DMS 273 (cell line): ENCODE measurements around the gene SRSF12.
"Not testable (repeated sequence)": the region's sequence is repeated elsewhere in the genome, so short reads cannot be mapped to it uniquely, and the experiment has no call there.

Experiments used
- DNase-seq: peaks from one replicate; lab custom pipeline; 2025; ENCODE audit not compliant: unreplicated experiment; lab: John Stamatoyannopoulos, UW

Gene SRSF12

DNA sequence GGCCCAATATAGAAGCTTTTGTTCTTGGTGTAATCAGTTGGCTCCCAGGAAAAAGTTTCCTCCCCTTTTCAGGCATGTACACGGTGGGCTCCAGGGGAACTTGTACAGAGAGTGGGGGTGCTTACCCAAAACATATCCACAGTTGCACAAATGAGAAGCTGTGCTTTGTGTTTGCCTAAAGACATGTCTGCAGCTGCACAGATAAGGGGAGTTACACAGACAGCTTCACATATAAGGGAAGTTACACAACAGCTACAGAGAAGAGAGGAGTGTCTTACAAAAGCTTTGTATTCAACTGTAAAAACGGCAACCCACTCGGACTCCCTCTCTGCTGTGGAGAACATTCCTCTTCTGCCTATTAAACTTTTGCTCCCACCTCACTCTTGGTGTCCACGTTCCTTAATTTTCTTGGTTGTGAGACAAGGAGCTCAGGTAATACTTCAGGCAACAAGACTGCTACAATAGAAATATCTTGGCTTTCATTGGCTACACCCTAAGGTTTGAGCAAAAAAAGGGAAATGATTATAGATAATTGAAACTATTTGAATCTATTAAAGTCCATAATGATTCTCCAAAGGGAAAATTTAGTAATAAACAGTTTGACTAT is 44.8 kb downstream of the SRSF12 start:
- no peak for DNase-seq

DNA sequence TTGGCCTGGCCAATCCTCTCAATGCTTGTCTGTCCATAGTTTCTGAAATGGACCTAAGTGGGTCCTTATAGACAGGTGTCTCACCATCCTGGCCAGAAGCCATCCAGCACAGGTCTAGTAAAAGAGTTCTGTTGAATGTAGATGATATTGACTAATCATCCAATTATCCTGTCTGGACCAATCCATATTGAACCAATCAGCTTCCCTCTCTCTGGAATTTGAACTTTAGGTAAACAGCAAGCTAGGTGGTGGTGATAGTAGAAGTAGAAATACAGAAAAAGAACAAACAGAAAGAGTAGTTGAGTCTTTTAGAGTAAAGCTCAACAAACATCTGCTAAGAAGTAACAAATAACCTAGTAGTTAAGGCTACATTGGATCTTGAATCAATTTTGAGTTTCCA is 46.8 kb downstream of the SRSF12 start:
- DNase-seq, result no peak

DNA sequence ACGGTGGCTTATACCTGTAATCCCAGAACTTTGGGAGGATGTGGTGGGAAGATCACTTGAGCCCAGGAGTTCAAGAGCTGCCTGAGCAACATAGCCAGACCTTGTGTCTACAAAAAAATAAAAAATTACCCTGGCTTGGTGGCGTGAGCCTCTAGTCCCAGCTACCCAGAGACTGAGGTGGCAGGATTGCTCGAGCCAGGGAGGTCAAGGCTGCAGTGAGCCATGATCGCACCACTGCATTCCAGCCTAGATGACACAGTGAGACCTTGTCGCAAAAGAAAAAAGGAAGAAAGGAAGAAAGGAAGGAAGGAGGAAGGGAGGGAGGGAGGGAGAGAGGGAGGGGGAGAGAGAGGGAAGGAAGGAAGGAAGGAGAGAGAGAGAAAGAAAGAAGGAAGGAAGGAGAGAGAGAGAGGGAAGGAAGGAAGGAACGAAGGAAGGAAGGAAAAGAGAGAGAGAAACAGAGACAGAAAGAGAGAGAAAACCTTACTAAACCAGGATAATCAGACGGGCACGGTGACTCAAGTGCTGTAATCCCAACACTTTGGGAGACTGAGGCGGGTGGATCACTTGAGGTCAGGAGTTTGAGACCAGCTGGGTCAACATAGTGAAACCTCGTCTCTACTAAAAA is 48.2 kb downstream of the SRSF12 start:
- DNase-seq, result no peak

DNA sequence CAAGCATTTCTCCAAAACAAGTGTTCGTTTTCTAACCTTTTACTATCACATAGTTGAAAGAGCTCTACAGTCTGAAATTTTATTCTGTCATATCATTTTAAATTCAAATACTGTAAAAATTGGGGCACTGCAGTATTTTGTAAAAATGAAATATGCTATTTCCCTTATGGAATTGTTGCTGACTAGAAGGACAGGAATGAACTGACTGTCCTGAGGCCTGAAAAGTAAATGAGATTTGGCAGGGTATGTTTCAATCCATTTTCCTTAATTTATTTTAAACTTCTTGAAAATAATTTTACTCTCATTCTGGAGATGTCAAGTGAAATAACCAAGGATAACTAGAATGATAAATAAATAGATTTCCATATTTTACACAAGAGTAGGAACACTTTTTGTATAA is 49.2 kb downstream of the SRSF12 start:
- DNase-seq, result no peak

DNA sequence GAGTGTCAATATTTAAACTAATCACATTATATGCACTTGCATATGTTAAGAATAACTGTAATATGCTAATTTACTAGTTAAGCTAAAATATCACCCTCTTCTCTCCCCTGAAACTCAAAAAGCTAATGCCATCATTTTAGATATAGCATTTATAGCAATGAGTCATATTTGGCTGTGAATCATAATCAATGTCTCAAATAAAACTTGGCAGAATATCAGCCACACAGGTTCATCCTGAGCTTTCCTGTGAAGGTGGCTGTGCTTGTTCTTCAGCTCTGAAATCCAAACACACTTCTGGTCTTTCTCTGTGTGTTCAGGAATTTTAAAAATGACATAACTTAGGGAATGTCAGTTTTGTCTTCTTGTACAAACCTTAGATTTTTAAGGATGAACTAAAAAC is 50.1 kb downstream of the SRSF12 start:
- no peak for DNase-seq

DNA sequence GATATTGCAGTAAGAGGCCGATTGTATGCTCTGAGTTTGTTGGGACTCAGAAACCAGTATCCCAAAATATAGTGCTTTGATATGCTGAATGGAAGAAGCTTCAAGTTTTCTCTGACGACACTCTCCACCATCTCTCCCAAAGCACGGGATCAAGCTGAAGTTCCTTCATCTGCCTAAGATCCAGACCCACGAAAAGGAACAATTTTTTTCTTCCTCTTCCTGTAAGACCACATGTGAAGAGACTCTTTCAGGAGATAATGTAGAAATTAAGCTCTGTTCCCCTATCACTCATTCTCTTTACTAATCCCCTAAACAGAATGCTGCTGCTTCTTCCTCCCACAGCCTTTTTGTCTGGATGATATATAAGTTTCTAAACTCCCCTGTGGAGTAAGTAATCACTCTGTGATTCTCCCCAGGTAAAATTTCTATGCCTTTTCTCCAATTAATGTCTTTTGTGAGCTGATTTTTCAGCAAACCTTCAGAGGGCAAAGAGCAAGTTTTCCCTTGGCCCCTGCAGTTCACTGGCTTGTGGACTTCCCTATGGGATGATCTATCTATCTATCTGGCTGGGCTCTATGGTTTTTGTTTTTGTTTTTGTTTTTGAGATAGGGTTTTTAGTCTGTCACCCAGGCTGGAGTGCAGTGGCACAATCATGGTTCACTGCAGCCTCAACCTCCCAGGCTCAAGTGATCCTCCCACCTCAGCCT is 50.8 kb downstream of the SRSF12 start:
- no peak for DNase-seq

DNA sequence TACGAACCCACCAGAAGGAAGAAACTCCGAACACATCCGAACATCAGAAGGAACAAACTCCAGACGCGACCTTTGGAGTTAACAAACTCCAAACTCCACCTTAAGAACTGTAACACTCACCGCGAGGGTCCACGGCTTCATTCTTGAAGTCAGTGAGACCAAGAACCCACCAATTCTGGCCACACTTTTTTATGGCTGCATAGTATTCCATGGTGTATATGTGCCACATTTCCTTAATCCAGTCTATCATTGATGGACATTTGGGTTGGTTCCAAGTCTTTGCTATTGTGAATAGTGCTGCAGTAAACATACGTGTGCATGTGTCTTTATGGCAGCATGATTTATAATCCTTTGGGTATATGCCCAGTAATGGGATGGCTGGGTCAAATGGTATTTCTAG is 51.8 kb downstream of the SRSF12 start:
- not testable (repeated sequence) for DNase-seq

DNA sequence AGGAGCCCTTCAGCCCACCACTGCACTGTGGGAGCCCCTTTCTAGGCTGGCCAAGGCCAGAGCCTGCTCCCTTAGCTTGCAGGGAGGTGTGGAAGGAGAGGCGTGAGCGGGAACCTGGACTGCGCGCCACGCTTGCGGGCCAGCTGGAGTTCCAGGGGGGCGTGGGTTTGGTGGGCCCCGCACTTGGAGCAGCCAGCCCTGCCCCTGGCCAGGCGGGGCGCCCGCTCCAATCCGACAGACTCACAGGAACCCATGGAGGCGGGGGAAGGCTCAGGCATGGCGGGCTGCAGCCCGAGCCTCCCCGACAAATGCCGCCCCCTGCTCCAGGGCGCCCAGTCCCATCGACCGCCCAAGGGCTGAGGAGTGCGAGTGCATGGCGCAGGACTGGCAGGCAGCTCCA is 52.9 kb downstream of the SRSF12 start:
- DNase-seq, result not testable (repeated sequence)

GRCh38 chr6:89063881-89064280 is 54.0 kb downstream of the SRSF12 start:
- DNase-seq, result no peak

- DNase-seq, result no peak
Measured at GRCh38 chr6:89059227-89059626, 58.6 kb downstream of the SRSF12 start.

- DNase-seq, result peak; percentile 71
Measured at GRCh38 chr6:89058627-89059026, 59.2 kb downstream of the SRSF12 start.

GRCh38 chr6:89057759-89058158 is 60.1 kb downstream of the SRSF12 start:
- DNase-seq, result no peak

GRCh38 chr6:89054208-89054607 is 63.7 kb downstream of the SRSF12 start:
- DNase-seq, result no peak

DNA sequence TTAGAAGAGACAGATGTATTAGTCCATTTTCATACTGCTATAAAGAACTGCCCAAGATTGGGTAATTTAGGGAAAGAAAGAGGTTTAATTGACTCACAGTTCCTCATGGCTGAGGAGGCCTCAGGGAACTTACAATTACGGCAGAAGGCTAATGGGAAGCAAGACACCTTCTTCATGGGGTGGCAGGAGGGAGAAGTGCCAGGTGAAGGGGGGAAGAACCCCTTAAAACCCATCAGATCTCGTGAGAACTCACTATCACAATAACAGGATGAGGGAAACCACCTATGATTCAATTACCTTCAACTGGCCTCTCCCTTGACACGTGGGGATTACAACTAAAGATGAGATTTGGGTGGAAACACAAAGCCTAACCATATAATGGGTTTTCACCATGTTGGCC is 66.2 kb downstream of the SRSF12 start:
- no peak for DNase-seq

DNA sequence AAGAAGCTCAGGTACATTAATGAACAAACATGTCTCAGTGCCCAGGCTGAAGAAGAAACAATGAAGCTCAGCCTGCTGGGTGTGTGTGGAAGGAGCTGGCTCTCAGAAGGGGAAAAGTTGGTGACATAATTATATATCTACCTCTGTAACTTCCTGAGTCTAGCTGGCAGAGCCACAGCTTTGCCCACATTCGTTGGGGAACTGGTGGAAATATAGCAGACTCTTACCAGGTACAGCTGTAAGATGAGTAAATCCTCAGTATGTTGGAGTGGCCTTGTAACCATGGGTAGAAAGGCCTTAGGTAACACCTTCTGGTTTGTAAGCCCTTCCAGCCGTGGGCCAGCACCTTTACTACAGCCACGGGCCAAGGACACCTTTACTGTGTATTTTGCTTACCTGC is 67.2 kb downstream of the SRSF12 start:
- no peak for DNase-seq

DNA sequence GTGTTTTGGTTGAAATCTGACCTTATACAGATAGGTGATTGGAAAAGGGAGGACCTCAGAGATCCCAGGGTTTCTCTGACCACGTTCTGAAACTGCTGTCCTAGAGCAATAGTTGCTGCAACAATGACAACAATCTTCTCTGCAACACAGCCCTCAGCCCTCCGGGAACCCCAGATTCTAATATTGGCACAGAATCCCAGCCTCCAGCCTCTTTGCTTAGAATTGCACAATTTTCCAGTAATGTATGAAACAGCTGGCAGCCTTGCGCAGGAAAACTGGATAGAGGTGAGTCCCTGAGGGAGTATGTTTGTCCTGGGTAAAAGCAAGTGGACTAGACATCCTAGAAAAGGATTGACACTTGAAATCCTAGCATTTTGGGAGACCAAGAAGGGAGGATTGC is 67.7 kb downstream of the SRSF12 start:
- DNase-seq, result no peak

DNA sequence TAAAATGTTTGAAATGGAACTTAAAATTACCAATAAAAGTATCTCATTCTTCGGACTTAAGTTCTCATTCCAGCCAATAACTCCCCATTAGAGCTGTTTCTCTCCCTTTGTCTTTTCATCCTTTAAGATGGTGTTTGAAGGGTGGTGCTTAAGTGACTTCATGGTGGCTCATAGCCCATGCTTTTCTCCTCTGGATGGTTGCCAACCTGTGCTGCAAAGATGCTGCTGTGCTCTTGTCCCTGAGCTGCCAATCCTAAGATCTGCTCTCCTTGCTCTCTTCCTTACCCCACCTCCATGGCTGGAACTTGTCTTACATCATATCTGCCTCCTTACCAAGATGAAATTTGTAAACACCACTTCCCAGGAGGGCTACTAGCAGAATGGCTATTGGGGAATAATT is 68.9 kb downstream of the SRSF12 start:
- peak; percentile 25 for DNase-seq

- no peak for DNase-seq
Measured at GRCh38 chr6:89048288-89048923, 69.5 kb downstream of the SRSF12 start.

- DNase-seq, result no peak
Measured at GRCh38 chr6:89047473-89047872, 70.4 kb downstream of the SRSF12 start.
